Sigmoid colon (tissue), 7 donors: ENCODE measurements around the gene MX2. TPM values are rescaled to one million over a fixed set of nuclear protein-coding genes. Genes with fewer than 3 reads are reported as not detected.

ENCODE experiments used
- DNase-seq: peaks from one replicate; pipeline ENCODE4 v3.0.0-alpha.2; 2019
- H3K27ac ChIP-seq, 4 donors: fragments of 200-600 bp; sonication (generic); one replicate each; pipeline ENCODE4 v1.5.1; 2016 to 2019; ENCODE audit warnings: mild to moderate bottlenecking in 1 of 4
- H3K27me3 ChIP-seq, 3 donors: fragments of 200-600 bp; sonication (generic); one replicate each; pipeline ENCODE4 v1.5.1; 2019; ENCODE audit warnings: mild to moderate bottlenecking in 1 of 3
- H3K36me3 ChIP-seq, 4 donors: fragments of 200-600 bp; sonication (generic); one replicate each; pipeline ENCODE4 v1.5.1; 2016 to 2019
- H3K4me1 ChIP-seq, 4 donors: fragments of 200-600 bp; sonication (generic); one replicate each; pipeline ENCODE4 v1.5.1; 2017 to 2019
- H3K4me3 ChIP-seq, 4 donors: fragments of 200-600 bp; sonication (generic); one replicate each; pipeline ENCODE4 v1.5.1; 2017 to 2019; ENCODE audit warnings: mild to moderate bottlenecking in 2 of 4, moderate library complexity in 1 of 4
- H3K9me3 ChIP-seq, 4 donors: fragments of 200-600 bp in 3 of 4; sonication (generic) in 3 of 4; one replicate each; pipeline versions ENCODE4 v1.5.1 to v1.6.1; 2013 to 2019
- CTCF ChIP-seq, 4 experiments: fragments of 450-650 bp in 3 of 4; fragments of 200-600 bp in 1 of 4; IDR thresholded peaks; one replicate each; pipeline ENCODE4 v1.5.1; 2016 to 2019; ENCODE audit warnings: antibody characterized with exemption in 4 of 4, mild to moderate bottlenecking in 3 of 4, moderate library complexity in 2 of 4
- EP300 ChIP-seq, 4 donors: sonication (generic); formaldehyde crosslinking; IDR thresholded peaks; one replicate each; pipeline ENCODE4 v1.6.1; 2017; ENCODE audit warnings: antibody characterized with exemption in 4 of 4
- POLR2A ChIP-seq, 2 donors: fragments of 450-650 bp; IDR thresholded peaks; one replicate each; pipeline ENCODE4 v1.6.1; 2016; ENCODE audit warnings: antibody characterized with exemption in 2 of 2, mild to moderate bottlenecking in 2 of 2, moderate library complexity in 2 of 2
- POLR2AphosphoS5 ChIP-seq, 4 donors: sonication (generic); formaldehyde crosslinking; IDR thresholded peaks; one replicate each; pipeline ENCODE4 v1.6.1; 2017; ENCODE audit warnings: antibody characterized with exemption in 4 of 4
- WGBS, 2 donors: extraction: QIAGEN DNeasy Blood & Tissue Kit; methylation state at CpG; one replicate each; pipeline ENCODE4 v1.1.7; 2013; 5-methylcytosine and 5-hydroxymethylcytosine counted together
- intact Hi-C: fragments of 100-400 bp; cut with DNase I; formaldehyde crosslinking; loops from one replicate; pipeline ENCODE4 v1.15.1; 2023
- polyA plus RNA-seq, 3 donors: library from polyadenylated mRNA; stranded (reverse); fragments of 200-250 nt; gene quantifications; one replicate each; pipeline ENCODE4 v1.2.3, GENCODE V29; 2013
- total RNA-seq, 4 donors: library from RNA; depleted of rRNA; stranded (reverse); fragments of >200 nt; gene quantifications; one replicate each; pipeline ENCODE4 v1.1.0, GENCODE V29; 2016
- donor health status: healthy with polysubstance abuse.
- donor health status: Bipolar disorder and iron deficiency.
- donor health status: healthy.

The MX2 gene
- total and polyA plus RNA-seq, 7 donors = 2.5 to 23.9 (median 6.2) TPM

GRCh38 chr21:41367945-41368734 lies 6.3 kb downstream of the MX2 start:
- Histone ChIP-seq H3K27ac (peak overlapping the region in 2 of 4 donors; percentile 44), H3K4me1 (peaks cover 0 to 13% (median 5%) of the 10 kb centered on the region in 4 donors)
- WGBS, 2 donors = 82 to 94% methylated on average over 15 of the region's 15 CpGs

GRCh38 chr21:41368735-41369104 lies 6.9 kb downstream of the MX2 start:
- Histone ChIP-seq H3K36me3 (no peaks in the 10 kb centered on the region), H3K9me3 (no peaks in the 10 kb centered on the region), H3K27me3 (peaks cover 2 to 29% (median 8%) of the 10 kb centered on the region in 3 donors), H3K4me3 (peak overlapping the region in 1 of 4 donors; percentile 45), H3K27ac (peak overlapping the region; percentile 35 to 47 (median 44)), H3K4me1 (peaks cover 0 to 13% (median 5%) of the 10 kb centered on the region in 4 donors)
- intact Hi-C loops = loop anchor here (10.0 kb wide), 1 partner anchor 46 kb away; no protein-coding TSS in a partner anchor
- DNase-seq = peak; percentile 61
- TF ChIP-seq POLR2AphosphoS5 (IDR thresholded peaks at IDR 0.05) (no peak), POLR2A (IDR thresholded peaks at IDR 0.05) (no peak), CTCF (IDR thresholded peaks at IDR 0.05) (no peak), EP300 (IDR thresholded peaks at IDR 0.05) (no peak)
- 52 to 53% methylated on average over 4 of the region's 4 CpGs for whole genome bisulfite sequencing, 2 donors

More at GRCh38 chr21:41367945-41368734, 6.3 kb downstream of the MX2 start:
- Histone ChIP-seq H3K36me3 (no peaks in the 10 kb centered on the region), H3K9me3 (no peaks in the 10 kb centered on the region), H3K27me3 (peaks cover 2 to 29% (median 8%) of the 10 kb centered on the region in 3 donors), H3K4me3 (no peak overlapping the region)
- intact Hi-C loops = loop anchor here (10.0 kb wide), 1 partner anchor 47 kb away; no protein-coding TSS in a partner anchor
- TF ChIP-seq POLR2A (IDR thresholded peaks at IDR 0.05) (no peak), POLR2AphosphoS5 (IDR thresholded peaks at IDR 0.05) (no peak), EP300 (IDR thresholded peaks at IDR 0.05) (no peak), CTCF (IDR thresholded peaks at IDR 0.05) (no peak)
- DNase-seq = peak; percentile 56

GRCh38 chr21:41369105-41369919 lies 7.5 kb downstream of the MX2 start:
- TF ChIP-seq POLR2AphosphoS5 (IDR thresholded peaks at IDR 0.05) = no peak
- no peak for TF ChIP-seq CTCF (IDR thresholded peaks at IDR 0.05)
- no peak for TF ChIP-seq POLR2A (IDR thresholded peaks at IDR 0.05)
- TF ChIP-seq EP300 (IDR thresholded peaks at IDR 0.05) = no peak
- intact Hi-C loops = loop anchor here (10.0 kb wide), 1 partner anchor 45 kb away; no protein-coding TSS in a partner anchor
- DNase-seq = peak; percentile 69
- Histone ChIP-seq H3K27ac (peak overlapping the region in 3 of 4 donors; percentile 44 to 47 (median 44)), H3K36me3 (no peaks in the 10 kb centered on the region), H3K4me1 (peaks cover 0 to 13% (median 5%) of the 10 kb centered on the region in 4 donors), H3K9me3 (no peaks in the 10 kb centered on the region), H3K27me3 (peaks cover 2 to 29% (median 8%) of the 10 kb centered on the region in 3 donors), H3K4me3 (peak overlapping the region in 3 of 4 donors; percentile 26 to 45 (median 38))
- WGBS, 2 donors = 22 to 56% methylated on average over 29 of the region's 29 CpGs

- Histone ChIP-seq H3K4me1 (peaks cover 0 to 13% (median 5%) of the 10 kb centered on the region in 4 donors), H3K27me3 (peaks cover 2 to 29% (median 8%) of the 10 kb centered on the region in 3 donors), H3K9me3 (no peaks in the 10 kb centered on the region), H3K27ac (peak overlapping the region in 3 of 4 donors; percentile 28 to 47 (median 44)), H3K36me3 (no peaks in the 10 kb centered on the region), H3K4me3 (peak overlapping the region in 3 of 4 donors; percentile 26 to 45 (median 38))
- intact Hi-C loops = loop anchor here (10.0 kb wide), 1 partner anchor 45 kb away; no protein-coding TSS in a partner anchor
- WGBS, 2 donors = 66 to 79% methylated on average over 30 of the region's 30 CpGs
- TF ChIP-seq EP300 (IDR thresholded peaks at IDR 0.05) (no peak), POLR2A (IDR thresholded peaks at IDR 0.05) (no peak), CTCF (IDR thresholded peaks at IDR 0.05) (no peak), POLR2AphosphoS5 (IDR thresholded peaks at IDR 0.05) (no peak)
- DNase-seq = peak; percentile 48
These were observed 8.4 kb downstream of the MX2 start for GRCh38 chr21:41369920-41370839.
